Measurements from ENCODE around the gene TNRC18.

DNA sequence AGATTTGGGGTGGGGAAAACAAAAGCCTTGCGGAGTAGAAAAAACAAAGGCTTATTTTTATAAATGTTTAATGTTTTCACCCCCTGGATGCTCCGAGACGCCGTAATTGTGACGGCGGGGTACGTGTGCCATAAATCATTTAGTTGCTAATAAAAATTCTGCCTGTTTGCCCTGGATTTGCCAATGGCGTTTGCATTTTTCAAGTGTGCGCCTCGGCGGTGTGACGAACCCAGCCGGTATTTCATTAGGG lies 2.5 kb upstream of the TNRC18 start:
- TF ChIP-seq ZNF404 (tag by site-specific recombination; IDR thresholded peaks at IDR 0.05) (no peak), ZXDB (tag by site-specific recombination; IDR thresholded peaks at IDR 0.05) (no peak), ZNF654 (tag by site-specific recombination; IDR thresholded peaks at IDR 0.05; ENCODE audit: low read depth) (no peak)

All from HEK293 (cell line).